ENCODE measurements around the gene GLOD5.

- TF ChIP-seq CTCF (conservative IDR thresholded peaks at IDR 0.05; ENCODE audit: low read length) (no peak), EZH2phosphoT487 (IDR thresholded peaks at IDR 0.05; ENCODE audit: borderline replicate concordance, low read depth, low read length) (no peak)
Measured at GRCh38 chrX:48776818-48777439, 15.4 kb downstream of the GLOD5 start.

All from OCI-LY7 (cell line).